ENCODE measurements around the gene OSBP2.

GRCh38 chr22:30919973-30920372, 225.3 kb downstream of the OSBP2 start:
- TF ChIP-seq, protein P1, sequence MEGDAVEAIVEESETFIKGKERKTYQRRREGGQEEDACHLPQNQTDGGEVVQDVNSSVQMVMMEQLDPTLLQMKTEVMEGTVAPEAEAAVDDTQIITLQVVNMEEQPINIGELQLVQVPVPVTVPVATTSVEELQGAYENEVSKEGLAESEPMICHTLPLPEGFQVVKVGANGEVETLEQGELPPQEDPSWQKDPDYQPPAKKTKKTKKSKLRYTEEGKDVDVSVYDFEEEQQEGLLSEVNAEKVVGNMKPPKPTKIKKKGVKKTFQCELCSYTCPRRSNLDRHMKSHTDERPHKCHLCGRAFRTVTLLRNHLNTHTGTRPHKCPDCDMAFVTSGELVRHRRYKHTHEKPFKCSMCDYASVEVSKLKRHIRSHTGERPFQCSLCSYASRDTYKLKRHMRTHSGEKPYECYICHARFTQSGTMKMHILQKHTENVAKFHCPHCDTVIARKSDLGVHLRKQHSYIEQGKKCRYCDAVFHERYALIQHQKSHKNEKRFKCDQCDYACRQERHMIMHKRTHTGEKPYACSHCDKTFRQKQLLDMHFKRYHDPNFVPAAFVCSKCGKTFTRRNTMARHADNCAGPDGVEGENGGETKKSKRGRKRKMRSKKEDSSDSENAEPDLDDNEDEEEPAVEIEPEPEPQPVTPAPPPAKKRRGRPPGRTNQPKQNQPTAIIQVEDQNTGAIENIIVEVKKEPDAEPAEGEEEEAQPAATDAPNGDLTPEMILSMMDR (IDR thresholded peaks at IDR 0.05), result no peak
- TF ChIP-seq POLR2A (IDR thresholded peaks at IDR 0.05), result no peak

All from right lobe of liver (tissue), 4 donors.